B cell (primary cell): ENCODE results near the gene DPP9. TPM values are rescaled to one million over a fixed set of nuclear protein-coding genes. Genes with fewer than 3 reads are reported as not detected.

Experiments used
- ATAC-seq: fragments of 200-7000 bp; cut with Tn5 transposase; one replicate; pipeline ENCODE4 v1.10.0; 2021; ENCODE audit warnings: low read depth, mild to moderate bottlenecking, moderate number of reproducible peaks, moderate library complexity
- CTCF ChIA-PET: fragments of 350-600 bp; sonication (Branson Sonifier 250); formaldehyde crosslinking; loops from one replicate; lab custom pipeline; 2021; ENCODE audit warnings: antibody characterized with exemption, inconsistent platforms; lab: Charles Lee
- POLR2A ChIA-PET: fragments of 350-600 bp; sonication (Branson Sonifier 250); formaldehyde crosslinking; loops from one replicate; lab custom pipeline; 2021; ENCODE audit warnings: antibody characterized with exemption; lab: Charles Lee
- DNase-seq: peaks from one replicate; pipeline ENCODE4 v3.0.0; 2013
- H2AFZ ChIP-seq: 2 replicates; pipeline ENCODE4 v1.6.1; 2012; ENCODE audit warnings: mild to moderate bottlenecking, low read depth, low read length; ENCODE audit not compliant: insufficient read depth, poor library complexity, severe bottlenecking
- H3K27ac ChIP-seq, 2 donors: 1 replicate in 1 of 2; 2 replicates in 1 of 2; pipeline ENCODE4 v1.5.1; 2012 to 2013; ENCODE audit warnings: low read length in 2 of 2, mild to moderate bottlenecking in 2 of 2, moderate library complexity in 1 of 2
- H3K27me3 ChIP-seq, 4 experiments: fragments of 200-600 bp in 1 of 4; sonication (generic) in 1 of 4; replicated peaks in 1 of 4; 1 replicate in 2 of 4; 2 replicates in 2 of 4; pipeline versions ENCODE4 v1.6.1 to v1.7.0; 2013 to 2016; ENCODE audit warnings: low read length in 3 of 4, mild to moderate bottlenecking in 2 of 4, mixed read lengths in 1 of 4, moderate library complexity in 1 of 4; ENCODE audit not compliant: insufficient read depth in 4 of 4, control insufficient read depth in 3 of 4; ENCODE audit errors: control extremely low read depth in 1 of 4
- H3K36me3 ChIP-seq, 2 experiments: replicated peaks in 1 of 2; 1 replicate in 1 of 2; 2 replicates in 1 of 2; pipeline versions ENCODE4 v1.6.1 to v1.7.1; 2013; ENCODE audit warnings: low read length in 1 of 2; ENCODE audit not compliant: insufficient read depth in 2 of 2, control insufficient read depth in 1 of 2; ENCODE audit errors: control extremely low read depth in 1 of 2, extremely low read depth in 1 of 2
- H3K4me1 ChIP-seq, 2 donors: fragments of 200-600 bp in 1 of 2; sonication (generic) in 1 of 2; 1 replicate in 1 of 2; 2 replicates in 1 of 2; pipeline versions ENCODE4 v1.5.1 to v1.6.1; 2013 to 2017; ENCODE audit warnings: low read length in 2 of 2; ENCODE audit not compliant: control insufficient read depth in 2 of 2, insufficient read depth in 2 of 2
- H3K4me2 ChIP-seq: replicated peaks from 2 replicates; pipeline ENCODE3; 2012; ENCODE audit warnings: mild to moderate bottlenecking, low read depth, low read length; ENCODE audit not compliant: poor library complexity, severe bottlenecking
- H3K4me3 ChIP-seq, 5 experiments: fragments of 200-600 bp in 1 of 5; sonication (generic) in 1 of 5; 1 replicate in 3 of 5; 2 replicates in 2 of 5; pipeline versions ENCODE4 v1.5.1 to v1.7.0; 2011 to 2016; ENCODE audit warnings: low read length in 4 of 5, mild to moderate bottlenecking in 4 of 5, low read depth in 2 of 5, control low read depth in 1 of 5, moderate library complexity in 1 of 5; ENCODE audit not compliant: insufficient read depth in 1 of 5; ENCODE audit errors: control extremely low read depth in 1 of 5, extremely low read depth in 1 of 5
- H3K79me2 ChIP-seq: fragments of 200-600 bp; sonication (generic); one replicate; pipeline ENCODE4 v1.6.0; 2016; ENCODE audit warnings: low read length; ENCODE audit not compliant: control insufficient read depth, insufficient read depth
- H3K9ac ChIP-seq: fragments of 200-600 bp; sonication (generic); 2 replicates; pipeline ENCODE4 v1.6.1; 2017; ENCODE audit warnings: mild to moderate bottlenecking, low read length, moderate library complexity
- H3K9me3 ChIP-seq, 3 donors: one replicate each; pipeline versions ENCODE4 v1.6.1 to v1.7.1; 2013; ENCODE audit warnings: low read length in 2 of 3; ENCODE audit not compliant: control insufficient read depth in 2 of 3, insufficient read depth in 1 of 3; ENCODE audit errors: control extremely low read depth in 1 of 3
- H4K20me1 ChIP-seq: 2 replicates; pipeline ENCODE4 v1.6.0; 2012; ENCODE audit warnings: mild to moderate bottlenecking, low read length; ENCODE audit not compliant: insufficient read depth, control insufficient read depth, poor library complexity, severe bottlenecking
- H3K27ac Mint-ChIP-seq: one replicate; pipeline ENCODE4 v1.8.0; 2021; ENCODE audit warnings: mixed read lengths
- H3K27me3 Mint-ChIP-seq: one replicate; pipeline ENCODE4 v1.8.0; 2021; ENCODE audit warnings: mixed read lengths
- H3K4me1 Mint-ChIP-seq: one replicate; pipeline ENCODE4 v1.8.0; 2021; ENCODE audit warnings: mixed read lengths
- H3K4me3 Mint-ChIP-seq: one replicate; pipeline ENCODE4 v1.8.0; 2021; ENCODE audit warnings: mixed read lengths
- H3K9me3 Mint-ChIP-seq: one replicate; pipeline ENCODE4 v1.8.0; 2022; ENCODE audit warnings: mixed read lengths; ENCODE audit not compliant: insufficient read depth
- CTCF ChIP-seq: fragments of 200-600 bp; IDR thresholded peaks from one replicate; pipeline ENCODE4 v1.8.0; 2022; ENCODE audit warnings: antibody characterized with exemption, mild to moderate bottlenecking
- EZH2 ChIP-seq: IDR thresholded peaks from 2 replicates; pipeline ENCODE4 v1.6.1; 2012; ENCODE audit warnings: borderline replicate concordance, low read depth, mild to moderate bottlenecking, moderate library complexity, low read length; ENCODE audit not compliant: insufficient read depth, poor library complexity, severe bottlenecking
- WGBS: methylation state at CpG from one replicate; pipeline ENCODE4 v1.1.5; 2013; ENCODE audit warnings: missing lambda C conversion rate; ENCODE audit not compliant: insufficient coverage; 5-methylcytosine and 5-hydroxymethylcytosine counted together
- intact Hi-C: fragments of 100-400 bp; cut with micrococcal nuclease; formaldehyde crosslinking; loops from one replicate; pipeline ENCODE4 v1.10.0; 2022
- polyA plus RNA-seq: library from polyadenylated mRNA; depleted of rRNA; stranded (reverse); fragments of >200 nt; gene quantifications from 2 replicates; pipeline ENCODE4 v1.2.3, GENCODE V29; 2012
- total RNA-seq, 2 donors: library from RNA; stranded (reverse); fragments of 120-200 nt in 1 of 2; gene quantifications; 1 replicate in 1 of 2; 2 replicates in 1 of 2; pipeline versions ENCODE4 v1.2.3 to v1.2.4, GENCODE V29; 2013 to 2022

The DPP9 gene
- total and polyA plus RNA-seq, 2 donors (not counting 1 experiment from before 2014, with no cell fraction given): 47.3 to 109 TPM

GRCh38 chr19:4669723-4670480 lies 53.7 kb downstream of the DPP9 start, which contains the start of gene MYDGF:
Gene MYDGF (minus strand): TSS chr19:4670342. CDS start chr19:4670334, 8 bp downstream.
- intact Hi-C loops: loop anchor here (1.0 kb wide), 4 partner anchors 31 to 199 kb away; partner anchors contain the start of genes FEM1A and TNFAIP8L1
- Histone ChIP-seq H3K4me3 (peak within 1 kb of the TSS; percentile 33 to 84 (median 79)), H3K79me2 (peaks cover 9% of the 10 kb centered on the region), H3K9ac (peak within 1 kb of the TSS; percentile 81), H2AFZ (peak within 1 kb of the TSS; percentile 91), H4K20me1 (peaks cover 10% of the 10 kb centered on the region), H3K9me3 (peaks cover 0 to 5% (median 0%) of the 10 kb centered on the region in 3 donors), H3K36me3 (peaks cover 3 to 19% of the 10 kb centered on the region in 2 experiments), H3K4me1 (peaks cover 10 to 18% of the 10 kb centered on the region in 2 donors), H3K4me2 (peak within 1 kb of the TSS; percentile 93), H3K27me3 (no peaks in the 10 kb centered on the region), H3K27ac (peak within 1 kb of the TSS; percentile 6 to 87)
- under 1% methylated on average over 74 of the region's 75 CpGs for WGBS
- H3K4me1 Mint-ChIP-seq: peaks cover 20% of the 10 kb centered on the region
- peak; percentile 93 for DNase-seq
- peak; percentile 98 for ATAC-seq
- TF ChIP-seq EZH2 (no peak), CTCF (no peak)
- peak within 1 kb of the TSS; percentile 78 for H3K27ac Mint-ChIP-seq
- CTCF ChIA-PET: interaction anchor here (0.6 kb wide), 1 partner anchor 153 kb away, joined by 3 read pairs; no protein-coding TSS in a partner anchor
- H3K9me3 Mint-ChIP-seq: no peaks in the 10 kb centered on the region
- H3K4me3 Mint-ChIP-seq: peak within 1 kb of the TSS; percentile 88
- H3K27me3 Mint-ChIP-seq: no peaks in the 10 kb centered on the region
- POLR2A ChIA-PET: interaction anchor here (0.5 to 1.3 kb wide), 3 partner anchors 121 to 1134 kb away, joined by 6 to 8 read pairs (median 6); partner anchors contain the start of gene FEM1A

GRCh38 chr19:4664642-4665041 lies 59.0 kb downstream of the DPP9 start:
- Histone ChIP-seq H3K27ac (no peak overlapping the region), H3K36me3 (peaks cover 3 to 42% of the 10 kb centered on the region in 2 experiments), H2AFZ (no peak overlapping the region), H3K4me2 (no peak overlapping the region), H3K9me3 (no peaks in the 10 kb centered on the region), H3K4me1 (peaks cover 9 to 13% of the 10 kb centered on the region in 2 donors), H3K9ac (no peak overlapping the region), H3K27me3 (no peaks in the 10 kb centered on the region), H4K20me1 (peaks cover 24% of the 10 kb centered on the region), H3K4me3 (no peak overlapping the region), H3K79me2 (peaks cover 19% of the 10 kb centered on the region)
- WGBS: 91% methylated on average over 12 of the region's 12 CpGs
- CTCF ChIA-PET: no interaction called here
- POLR2A ChIA-PET: no interaction called here
- Mint-ChIP-seq H3K27me3 (no peaks in the 10 kb centered on the region), H3K4me1 (peaks cover 16% of the 10 kb centered on the region), H3K9me3 (no peaks in the 10 kb centered on the region), H3K4me3 (no peak overlapping the region), H3K27ac (no peak overlapping the region)
- TF ChIP-seq CTCF (no peak), EZH2 (no peak)
- intact Hi-C loops: no loop called here
- DNase-seq: no peak
- ATAC-seq: no peak
